Measurements from ENCODE around the gene IHH.
A peak's percentile ranks its signal among the peaks of the same experiment; 100 is the strongest.

The IHH gene

GRCh38 chr2:219082332-219082958 lies 21.7 kb upstream of the IHH start:
- Mint-ChIP-seq H3K9me3 (no peaks in the 10 kb centered on the region), H3K4me3 (no peak overlapping the region), H3K4me1 (peaks cover 22% of the 10 kb centered on the region), H3K27ac (no peak overlapping the region), H3K36me3 (peaks cover 11% of the 10 kb centered on the region)
- no peak for ATAC-seq
- no peak for DNase-seq (ENCODE audit: low spot score in 2 of 2)

- ATAC-seq (no peak), DNase-seq (ENCODE audit: low spot score in 2 of 2) (no peak)
- Mint-ChIP-seq H3K27ac (no peak overlapping the region), H3K36me3 (peaks cover 17% of the 10 kb centered on the region), H3K4me3 (no peak overlapping the region), H3K4me1 (peaks cover 16% of the 10 kb centered on the region), H3K9me3 (no peaks in the 10 kb centered on the region)
Observed at GRCh38 chr2:219081701-219082331, 21.1 kb upstream of the IHH start.

- DNase-seq (ENCODE audit: low spot score in 2 of 2) (no peak), ATAC-seq (no peak)
- Mint-ChIP-seq H3K9me3 (no peaks in the 10 kb centered on the region), H3K27ac (no peak overlapping the region), H3K4me3 (no peak overlapping the region), H3K4me1 (peaks cover 9% of the 10 kb centered on the region), H3K36me3 (peaks cover 20% of the 10 kb centered on the region)
Observed at GRCh38 chr2:219081096-219081495, 20.4 kb upstream of the IHH start.

GRCh38 chr2:219079417-219079816 lies 18.7 kb upstream of the IHH start:
- Mint-ChIP-seq H3K4me1 (no peaks in the 10 kb centered on the region), H3K4me3 (no peak overlapping the region), H3K9me3 (no peaks in the 10 kb centered on the region), H3K27ac (no peak overlapping the region), H3K36me3 (peaks cover 31% of the 10 kb centered on the region)
- no peak for ATAC-seq
- DNase-seq (ENCODE audit: low spot score in 2 of 2): no peak

- peaks cover 31% of the 10 kb centered on the region for H3K36me3 Mint-ChIP-seq
- no peaks in the 10 kb centered on the region for H3K4me1 Mint-ChIP-seq
- H3K27ac Mint-ChIP-seq: no peak overlapping the region
- no peak for DNase-seq (ENCODE audit: low spot score in 2 of 2)
- H3K4me3 Mint-ChIP-seq: no peak overlapping the region
- no peak for ATAC-seq
- no peaks in the 10 kb centered on the region for H3K9me3 Mint-ChIP-seq
Observed at GRCh38 chr2:219078951-219079350, 18.2 kb upstream of the IHH start.

- ATAC-seq (no peak), DNase-seq (ENCODE audit: low spot score in 2 of 2) (no peak)
- peaks cover 31% of the 10 kb centered on the region for H3K36me3 Mint-ChIP-seq
- no peak overlapping the region for H3K27ac Mint-ChIP-seq
- no peaks in the 10 kb centered on the region for H3K9me3 Mint-ChIP-seq
- no peaks in the 10 kb centered on the region for H3K4me1 Mint-ChIP-seq
- H3K4me3 Mint-ChIP-seq: no peak overlapping the region
Observed at GRCh38 chr2:219078126-219078525, 17.4 kb upstream of the IHH start.

GRCh38 chr2:219076253-219076652 lies 15.5 kb upstream of the IHH start:
- Mint-ChIP-seq H3K4me1 (no peaks in the 10 kb centered on the region), H3K4me3 (no peak overlapping the region), H3K9me3 (no peaks in the 10 kb centered on the region), H3K27ac (no peak overlapping the region), H3K36me3 (peaks cover 31% of the 10 kb centered on the region)
- ATAC-seq (no peak), DNase-seq (ENCODE audit: low spot score in 2 of 2) (no peak)

GRCh38 chr2:219073413-219074129 lies 12.8 kb upstream of the IHH start:
- DNase-seq (ENCODE audit: low spot score in 2 of 2) (no peak), ATAC-seq (no peak)
- no peak overlapping the region for H3K27ac Mint-ChIP-seq
- H3K4me3 Mint-ChIP-seq: no peak overlapping the region
- peaks cover 27% of the 10 kb centered on the region for H3K36me3 Mint-ChIP-seq
- no peaks in the 10 kb centered on the region for H3K9me3 Mint-ChIP-seq
- no peaks in the 10 kb centered on the region for H3K4me1 Mint-ChIP-seq

- H3K27ac Mint-ChIP-seq: no peak overlapping the region
- H3K36me3 Mint-ChIP-seq: peaks cover 27% of the 10 kb centered on the region
- DNase-seq (ENCODE audit: low spot score in 2 of 2): no peak
- no peak overlapping the region for H3K4me3 Mint-ChIP-seq
- no peaks in the 10 kb centered on the region for H3K4me1 Mint-ChIP-seq
- no peak for ATAC-seq
- no peaks in the 10 kb centered on the region for H3K9me3 Mint-ChIP-seq
Observed at GRCh38 chr2:219072741-219073250, 12.1 kb upstream of the IHH start.

GRCh38 chr2:219071131-219071816 lies 10.6 kb upstream of the IHH start:
- DNase-seq (ENCODE audit: low spot score in 2 of 2) (no peak), ATAC-seq (no peak)
- no peaks in the 10 kb centered on the region for H3K4me1 Mint-ChIP-seq
- no peaks in the 10 kb centered on the region for H3K9me3 Mint-ChIP-seq
- no peak overlapping the region for H3K4me3 Mint-ChIP-seq
- H3K36me3 Mint-ChIP-seq: peaks cover 12% of the 10 kb centered on the region
- no peak overlapping the region for H3K27ac Mint-ChIP-seq

GRCh38 chr2:219065484-219065883 lies 4.8 kb upstream of the IHH start:
- Mint-ChIP-seq H3K4me3 (no peak overlapping the region), H3K9me3 (no peaks in the 10 kb centered on the region), H3K4me1 (no peaks in the 10 kb centered on the region), H3K27ac (no peak overlapping the region), H3K36me3 (no peaks in the 10 kb centered on the region)
- DNase-seq (ENCODE audit: low spot score in 2 of 2) (no peak), ATAC-seq (no peak)

- no peak for ATAC-seq
- Mint-ChIP-seq H3K4me1 (peaks cover 12% of the 10 kb centered on the region), H3K9me3 (no peaks in the 10 kb centered on the region), H3K4me3 (no peak overlapping the region), H3K36me3 (no peaks in the 10 kb centered on the region), H3K27ac (no peak overlapping the region)
- no peak for DNase-seq (ENCODE audit: low spot score in 2 of 2)
Observed at GRCh38 chr2:219062081-219062480, 1.4 kb upstream of the IHH start.

GRCh38 chr2:219059725-219060682 lies 717 bp downstream of the IHH start:
- Mint-ChIP-seq H3K36me3 (no peaks in the 10 kb centered on the region), H3K4me3 (peak overlapping the region; percentile 50), H3K4me1 (peaks cover 12% of the 10 kb centered on the region), H3K27ac (no peak overlapping the region), H3K9me3 (no peaks in the 10 kb centered on the region)
- ATAC-seq (no peak), DNase-seq (ENCODE audit: low spot score in 2 of 2) (peak in 1 of 2 donors; percentile 51)

GRCh38 chr2:219059375-219059724 lies 1.4 kb downstream of the IHH start:
- Mint-ChIP-seq H3K4me1 (peaks cover 12% of the 10 kb centered on the region), H3K9me3 (no peaks in the 10 kb centered on the region), H3K36me3 (no peaks in the 10 kb centered on the region), H3K27ac (no peak overlapping the region), H3K4me3 (peak overlapping the region; percentile 50)
- no peak for ATAC-seq
- DNase-seq (ENCODE audit: low spot score in 2 of 2): no peak
